Muscle of leg (tissue), 11 donors: ENCODE measurements around the gene TTLL8. TPM values are rescaled to one million over a fixed set of nuclear protein-coding genes. Genes with fewer than 3 reads are reported as not detected.

Experiments
- DNase-seq: peaks from one replicate; pipeline ENCODE4 v3.0.0; 2013
- H3K27ac ChIP-seq: one replicate; pipeline ENCODE4 v1.5.1; 2013; ENCODE audit warnings: mild to moderate bottlenecking, low read length, control low read depth
- H3K27me3 ChIP-seq: one replicate; pipeline ENCODE4 v1.6.1; 2013; ENCODE audit warnings: low read length; ENCODE audit not compliant: control insufficient read depth, insufficient read depth
- H3K36me3 ChIP-seq: one replicate; pipeline ENCODE4 v1.6.1; 2013; ENCODE audit warnings: low read length; ENCODE audit not compliant: control insufficient read depth, insufficient read depth
- H3K4me1 ChIP-seq: one replicate; pipeline ENCODE4 v1.6.1; 2013; ENCODE audit warnings: low read length; ENCODE audit not compliant: control insufficient read depth, insufficient read depth
- H3K4me3 ChIP-seq: one replicate; pipeline ENCODE4 v1.5.1; 2013; ENCODE audit warnings: low read length, control low read depth
- H3K9me3 ChIP-seq: replicated peaks from 2 replicates; pipeline ENCODE4 v1.6.1; 2013; ENCODE audit warnings: low read depth, low read length; ENCODE audit not compliant: control insufficient read depth
- WGBS: methylation state at CpG from one replicate; pipeline ENCODE4 v1.1.5; 2013; ENCODE audit warnings: missing lambda C conversion rate; ENCODE audit not compliant: insufficient coverage; 5-methylcytosine and 5-hydroxymethylcytosine counted together
- polyA plus RNA-seq, 8 donors: library from polyadenylated mRNA; unstranded; fragments of 120-200 nt; gene quantifications; one replicate each; pipeline versions ENCODE4 v1.2.1 to v1.2.3, GENCODE V29; 2013; ENCODE audit warnings: inconsistent platforms in 1 of 8, low replicate concordance in 1 of 8; ENCODE audit not compliant: insufficient read length in 8 of 8, insufficient read depth in 1 of 8
- total RNA-seq: library from RNA; stranded (reverse); fragments of 120-200 nt; gene quantifications from one replicate; pipeline ENCODE4 v1.2.4, GENCODE V29; 2013

TTLL8 gene
- total and polyA plus RNA-seq, 9 donors: not detected

DNA sequence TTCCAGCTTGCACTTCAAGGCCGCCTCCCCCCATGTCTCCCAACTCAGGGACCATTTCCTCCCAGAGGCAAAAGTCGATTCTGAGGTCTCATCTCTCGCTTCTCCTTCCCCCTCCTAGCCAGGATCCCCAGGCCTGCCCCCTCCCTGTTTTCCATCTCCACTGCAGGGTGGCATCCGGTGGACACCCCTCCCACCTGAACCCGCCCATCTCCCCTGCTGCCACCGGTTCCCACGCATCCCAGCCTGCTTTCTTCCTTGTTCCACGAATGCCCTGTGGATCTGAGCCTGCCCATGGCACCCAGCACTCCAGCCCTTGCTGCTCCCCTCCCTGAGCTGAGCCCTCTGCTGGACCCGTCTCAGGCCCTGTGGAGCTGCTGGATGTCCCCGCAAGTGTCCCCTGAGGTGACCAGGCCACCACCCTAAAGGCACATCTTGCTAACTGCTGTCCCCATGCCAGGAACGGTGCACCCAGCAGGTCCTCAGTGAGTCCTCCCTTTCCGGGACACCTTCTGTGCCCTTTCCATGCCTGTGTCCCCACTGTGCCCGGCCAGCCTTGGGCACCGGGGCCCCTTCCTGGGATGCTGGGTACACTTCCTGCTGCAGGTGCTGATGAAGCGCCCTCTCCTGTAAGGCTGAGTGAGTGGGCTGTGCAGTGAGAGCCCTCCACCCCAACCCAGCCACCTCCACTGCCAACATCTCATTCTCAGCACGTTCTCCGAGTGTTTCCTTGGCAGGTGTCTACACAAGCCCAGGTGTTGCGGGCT is 46.5 kb downstream of the TTLL8 start:
- Histone ChIP-seq H3K27ac (no peak overlapping the region), H3K27me3 (peaks cover 72% of the 10 kb centered on the region), H3K4me1 (peaks cover 5% of the 10 kb centered on the region), H3K9me3 (no peaks in the 10 kb centered on the region), H3K4me3 (no peak overlapping the region), H3K36me3 (no peaks in the 10 kb centered on the region)
- no peak for DNase-seq
- 42% methylated on average over 16 of the region's 18 CpGs for WGBS

- Histone ChIP-seq H3K27me3 (peaks cover 64% of the 10 kb centered on the region), H3K4me1 (peaks cover 5% of the 10 kb centered on the region), H3K36me3 (no peaks in the 10 kb centered on the region), H3K4me3 (no peak overlapping the region), H3K9me3 (no peaks in the 10 kb centered on the region), H3K27ac (no peak overlapping the region)
- WGBS: 2% methylated on average over 40 of the region's 61 CpGs
- DNase-seq: no peak
Observed at GRCh38 chr22:50010676-50011446, 47.2 kb downstream of the TTLL8 start.

DNA sequence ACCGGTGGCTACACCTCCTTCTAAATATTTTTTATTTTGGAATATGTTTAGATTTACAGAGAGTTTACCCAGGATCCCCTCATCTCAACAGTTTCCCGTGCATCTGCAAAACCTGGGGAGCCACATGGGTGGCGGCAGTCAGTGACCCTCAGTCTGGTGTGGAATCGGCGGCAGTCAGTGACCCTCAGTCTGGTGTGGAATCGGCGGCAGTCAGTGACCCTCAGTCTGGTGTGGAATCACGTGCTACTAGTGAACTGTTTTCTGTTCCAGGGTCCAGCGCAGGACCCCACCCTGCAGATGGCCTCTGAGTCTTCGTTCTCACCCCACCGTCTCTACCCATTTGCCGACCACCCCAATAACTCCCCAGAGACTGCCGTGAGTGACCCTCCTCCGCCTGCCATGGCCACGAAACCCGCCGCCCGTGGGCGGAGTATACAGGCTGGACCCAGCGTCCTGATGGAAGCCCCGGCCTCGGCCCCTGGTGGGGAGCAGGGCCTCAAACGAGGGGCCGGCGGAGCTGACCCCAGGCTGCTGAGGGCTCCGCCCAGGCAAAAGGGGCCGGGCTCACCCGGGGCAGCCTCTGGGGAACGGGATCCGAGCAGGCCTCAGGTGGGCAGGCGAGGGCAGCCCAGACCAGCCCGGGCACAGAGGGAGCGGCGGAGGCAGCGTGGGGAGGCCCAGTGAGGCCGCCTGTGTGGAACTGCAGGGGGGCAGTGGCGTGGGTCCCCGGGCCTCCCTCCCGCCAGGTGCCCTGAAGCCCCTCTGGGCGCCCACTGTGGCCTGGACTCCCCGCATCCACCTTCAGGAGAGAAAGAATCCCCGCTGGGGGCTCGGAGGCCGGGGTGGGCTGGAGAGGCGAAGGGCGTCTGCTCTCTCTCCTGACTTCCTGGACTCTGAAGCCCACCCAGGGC is 48.1 kb downstream of the TTLL8 start:
- Histone ChIP-seq H3K36me3 (no peaks in the 10 kb centered on the region), H3K4me1 (peaks cover 5% of the 10 kb centered on the region), H3K27ac (no peak overlapping the region), H3K9me3 (no peaks in the 10 kb centered on the region), H3K4me3 (no peak overlapping the region), H3K27me3 (peaks cover 59% of the 10 kb centered on the region)
- WGBS: 55% methylated on average over 40 of the region's 46 CpGs
- no peak for DNase-seq

GRCh38 chr22:50009251-50009650 is 48.8 kb downstream of the TTLL8 start:
- Histone ChIP-seq H3K27ac (no peak overlapping the region), H3K4me3 (no peak overlapping the region), H3K36me3 (no peaks in the 10 kb centered on the region), H3K9me3 (no peaks in the 10 kb centered on the region), H3K4me1 (no peaks in the 10 kb centered on the region), H3K27me3 (peaks cover 53% of the 10 kb centered on the region)
- WGBS: 84% methylated on average over 14 of the region's 16 CpGs
- DNase-seq: no peak

DNA sequence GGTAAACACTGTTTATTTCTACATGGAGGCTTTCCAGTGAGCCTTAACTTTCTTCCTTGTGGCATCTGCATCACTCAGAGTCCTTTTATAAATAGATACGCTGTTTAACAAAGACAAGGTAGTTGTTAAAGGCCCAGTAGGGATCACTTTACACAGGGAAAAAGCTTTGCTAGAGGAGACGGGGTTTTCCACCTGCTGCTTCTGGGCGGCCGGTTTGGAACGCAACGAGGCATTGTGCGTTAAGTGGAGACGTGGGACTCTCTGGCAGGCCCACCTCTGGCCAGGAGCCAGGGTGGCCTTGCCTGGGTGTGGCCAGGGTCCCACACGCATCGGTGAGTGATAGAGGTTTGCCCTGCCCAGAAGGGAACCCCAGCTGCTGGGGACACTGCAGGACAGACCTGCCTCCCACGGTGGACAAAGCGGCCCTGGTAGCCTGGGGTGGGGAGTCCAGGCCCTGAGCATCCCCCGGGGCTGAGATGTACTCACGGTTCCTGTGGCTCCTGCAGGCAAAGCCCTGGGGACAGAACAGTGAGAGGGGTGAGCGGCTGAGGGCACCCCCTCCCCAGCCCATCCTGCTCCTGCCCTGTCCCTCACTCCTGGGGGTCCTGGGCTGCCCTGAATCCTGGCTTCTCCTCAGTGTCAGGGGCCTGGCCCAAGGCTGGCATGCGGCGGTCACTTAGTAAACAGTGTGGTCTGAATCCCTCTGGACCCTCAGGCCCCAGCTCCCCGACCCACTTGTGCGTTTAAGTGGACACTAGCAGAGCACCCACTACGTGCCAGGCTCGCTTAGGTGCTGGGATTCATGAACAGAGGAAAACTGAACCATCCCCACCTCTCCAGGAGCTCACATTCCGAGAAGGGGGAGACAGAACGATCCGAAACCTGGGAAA is 49.7 kb downstream of the TTLL8 start:
- H3K27me3 ChIP-seq: peaks cover 49% of the 10 kb centered on the region
- H3K4me1 ChIP-seq: no peaks in the 10 kb centered on the region
- WGBS: 45% methylated on average over 15 of the region's 24 CpGs
- no peak overlapping the region for H3K27ac ChIP-seq
- no peaks in the 10 kb centered on the region for H3K36me3 ChIP-seq
- DNase-seq: no peak
- H3K4me3 ChIP-seq: no peak overlapping the region
- H3K9me3 ChIP-seq: no peaks in the 10 kb centered on the region

- WGBS: no CpG with 5 or more reads among the region's 3 CpGs
- H3K9me3 ChIP-seq: no peaks in the 10 kb centered on the region
- H3K4me1 ChIP-seq: no peaks in the 10 kb centered on the region
- no peaks in the 10 kb centered on the region for H3K36me3 ChIP-seq
- no peak overlapping the region for H3K27ac ChIP-seq
- peaks cover 36% of the 10 kb centered on the region for H3K27me3 ChIP-seq
- no peak for DNase-seq
- no peak overlapping the region for H3K4me3 ChIP-seq
Observed at GRCh38 chr22:50007057-50007511, 51.0 kb downstream of the TTLL8 start.

DNA sequence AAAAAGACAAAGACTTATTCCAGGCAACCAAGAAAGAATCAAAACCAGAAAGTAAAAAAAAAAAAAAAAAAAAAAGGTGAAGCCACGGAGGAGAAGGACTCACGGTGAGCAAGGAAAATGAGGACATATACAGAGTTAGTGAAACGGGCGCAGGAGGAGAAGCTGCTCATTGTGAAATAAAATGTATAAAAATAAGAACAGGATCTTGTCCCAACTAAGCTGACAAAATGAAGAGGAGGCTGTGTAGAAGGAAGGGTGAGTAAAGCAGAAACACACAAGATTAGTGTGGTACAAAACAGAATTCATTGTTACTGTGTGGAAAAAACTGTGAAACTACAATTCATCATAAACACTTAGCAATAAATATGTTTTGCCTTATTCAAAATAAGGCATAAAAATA is 53.2 kb downstream of the TTLL8 start:
- Histone ChIP-seq H3K27ac (no peak overlapping the region), H3K4me1 (no peaks in the 10 kb centered on the region), H3K9me3 (no peaks in the 10 kb centered on the region), H3K27me3 (peaks cover 23% of the 10 kb centered on the region), H3K36me3 (no peaks in the 10 kb centered on the region), H3K4me3 (no peak overlapping the region)
- no peak for DNase-seq
- 80% methylated on average over 2 of the region's 4 CpGs for WGBS

DNA sequence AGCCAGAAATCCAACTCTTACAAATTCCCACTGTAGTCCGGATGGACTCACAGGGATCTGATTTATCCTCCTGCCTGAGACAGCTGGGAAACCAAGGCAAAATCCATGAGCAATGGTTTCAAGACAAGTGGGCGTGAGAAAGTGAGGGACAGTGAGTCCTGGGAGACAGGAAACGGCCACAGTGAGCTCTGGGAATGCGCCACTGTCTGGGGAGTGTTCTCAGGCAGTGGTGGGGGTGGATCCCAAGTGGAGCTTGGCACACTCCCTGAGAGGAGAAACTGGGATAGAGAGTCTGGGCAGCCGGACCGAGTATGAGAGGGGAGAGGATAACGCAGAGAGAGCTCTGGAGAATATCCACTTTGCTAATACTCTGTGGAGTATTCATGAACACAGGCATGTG is 55.3 kb downstream of the TTLL8 start:
- Histone ChIP-seq H3K4me1 (no peaks in the 10 kb centered on the region), H3K36me3 (no peaks in the 10 kb centered on the region), H3K27ac (no peak overlapping the region), H3K27me3 (peaks cover 21% of the 10 kb centered on the region), H3K9me3 (no peaks in the 10 kb centered on the region), H3K4me3 (no peak overlapping the region)
- no peak for DNase-seq
- 60% methylated on average over 6 of the region's 7 CpGs for WGBS

GRCh38 chr22:50001388-50002231 is 56.5 kb downstream of the TTLL8 start:
- Histone ChIP-seq H3K9me3 (no peaks in the 10 kb centered on the region), H3K27ac (no peak overlapping the region), H3K27me3 (peaks cover 21% of the 10 kb centered on the region), H3K36me3 (no peaks in the 10 kb centered on the region), H3K4me1 (no peaks in the 10 kb centered on the region), H3K4me3 (no peak overlapping the region)
- WGBS: 71% methylated on average over 11 of the region's 16 CpGs
- DNase-seq: no peak
